DND-41 (cell line): ENCODE measurements around the gene SDF2.

ENCODE experiments used
- CTCF ChIP-seq: IDR thresholded peaks from 2 replicates; pipeline ENCODE4 v1.5.1; 2012; ENCODE audit warnings: borderline replicate concordance, low read length, moderate library complexity, mild to moderate bottlenecking; ENCODE audit not compliant: poor library complexity, severe bottlenecking; ENCODE audit errors: extremely low read depth
- EZH2 ChIP-seq: IDR thresholded peaks from 3 replicates; pipeline ENCODE4 v1.6.1; 2012; ENCODE audit warnings: borderline replicate concordance, low read depth, mild to moderate bottlenecking, moderate library complexity, low read length, inconsistent platforms; ENCODE audit not compliant: severe bottlenecking

GRCh38 chr17:28610376-28610775 is 51.3 kb downstream of the SDF2 start:
- TF ChIP-seq CTCF (no peak), EZH2 (no peak)
